Spleen (tissue), 7 donors: ENCODE data around the gene APOBEC3B.

Source experiments
- POLR2A ChIP-seq, 3 donors: fragments of 450-650 bp; IDR thresholded peaks; one replicate each; pipeline ENCODE4 v1.5.1; 2017; ENCODE audit warnings: antibody characterized with exemption in 3 of 3, mild to moderate bottlenecking in 1 of 3
- POLR2AphosphoS5 ChIP-seq, 3 donors: sonication (generic); formaldehyde crosslinking; IDR thresholded peaks; one replicate each; pipeline ENCODE4 v1.5.1; 2017; ENCODE audit warnings: antibody characterized with exemption in 3 of 3
- TF ChIP-seq, protein P1 (sequence below), 11 experiments: fragments of 200-600 bp in 7 of 11; fragments of 450-650 bp in 4 of 11; sonication (generic) in 4 of 11; IDR thresholded peaks in 8 of 11; conservative IDR thresholded peaks in 3 of 11; 1 replicate in 7 of 11; 2 replicates in 4 of 11; pipeline versions ENCODE4 v1.4.0 to v1.8.0; 2016 to 2021; ENCODE audit warnings: antibody characterized with exemption in 11 of 11, inconsistent platforms in 4 of 11, mild to moderate bottlenecking in 1 of 11
- donor health status: DM: no; HTN: no; CAD: no; lungs with moderate emphysema.
- donor health status: DM: no; HTN: no; CAD: no.
- donor health status: DM: no; HTN: no; CAD: no.

DNA sequence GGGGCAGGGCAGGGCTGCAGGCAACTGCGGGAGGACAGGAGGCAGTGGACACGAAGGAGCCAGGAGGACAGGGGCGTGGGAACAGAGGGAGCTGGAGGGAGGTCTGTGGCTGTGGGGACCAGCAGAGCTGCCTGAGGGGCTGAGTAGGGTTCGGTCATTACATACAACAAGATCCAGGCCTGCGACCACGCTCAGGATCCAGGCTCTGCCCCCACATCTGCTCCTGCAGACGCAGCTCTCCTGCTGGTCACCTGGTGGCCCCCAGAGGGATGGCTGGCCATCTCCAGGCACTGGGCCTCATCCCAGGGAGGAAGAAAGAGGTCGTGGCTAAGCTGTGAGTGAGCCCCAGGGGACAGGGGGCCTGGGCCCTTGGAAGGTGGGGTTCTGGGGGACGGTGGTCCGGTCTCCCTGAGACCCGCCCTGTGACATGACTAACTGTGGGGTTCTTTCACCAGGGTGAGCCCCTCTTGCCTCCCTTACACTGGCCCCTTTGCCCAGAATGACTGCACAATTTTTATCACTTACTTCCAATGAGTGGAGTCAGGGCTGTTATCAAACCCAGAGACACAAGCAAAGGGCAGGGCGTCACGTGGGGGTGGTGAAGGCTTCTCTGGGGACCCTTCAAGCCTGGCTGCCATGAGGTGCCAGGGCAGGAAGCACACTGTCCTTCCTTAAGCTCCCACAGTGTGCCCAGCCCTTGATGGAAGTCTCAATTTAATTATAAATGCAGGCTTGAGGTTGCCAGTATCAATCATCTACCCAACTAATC is 31.4 kb upstream of the APOBEC3B start:
- TF ChIP-seq POLR2A (IDR thresholded peaks at IDR 0.05) (no peak), POLR2AphosphoS5 (IDR thresholded peaks at IDR 0.05) (no peak)
- TF ChIP-seq, protein P1, sequence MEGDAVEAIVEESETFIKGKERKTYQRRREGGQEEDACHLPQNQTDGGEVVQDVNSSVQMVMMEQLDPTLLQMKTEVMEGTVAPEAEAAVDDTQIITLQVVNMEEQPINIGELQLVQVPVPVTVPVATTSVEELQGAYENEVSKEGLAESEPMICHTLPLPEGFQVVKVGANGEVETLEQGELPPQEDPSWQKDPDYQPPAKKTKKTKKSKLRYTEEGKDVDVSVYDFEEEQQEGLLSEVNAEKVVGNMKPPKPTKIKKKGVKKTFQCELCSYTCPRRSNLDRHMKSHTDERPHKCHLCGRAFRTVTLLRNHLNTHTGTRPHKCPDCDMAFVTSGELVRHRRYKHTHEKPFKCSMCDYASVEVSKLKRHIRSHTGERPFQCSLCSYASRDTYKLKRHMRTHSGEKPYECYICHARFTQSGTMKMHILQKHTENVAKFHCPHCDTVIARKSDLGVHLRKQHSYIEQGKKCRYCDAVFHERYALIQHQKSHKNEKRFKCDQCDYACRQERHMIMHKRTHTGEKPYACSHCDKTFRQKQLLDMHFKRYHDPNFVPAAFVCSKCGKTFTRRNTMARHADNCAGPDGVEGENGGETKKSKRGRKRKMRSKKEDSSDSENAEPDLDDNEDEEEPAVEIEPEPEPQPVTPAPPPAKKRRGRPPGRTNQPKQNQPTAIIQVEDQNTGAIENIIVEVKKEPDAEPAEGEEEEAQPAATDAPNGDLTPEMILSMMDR (IDR thresholded peaks at IDR 0.05 in 8 of 11, conservative IDR thresholded peaks at IDR 0.05 in 3 of 11), result no peak
